GM21528 (cell line): ENCODE data around the gene B4GALT1.

Source experiments
- ATAC-seq: cut with Tn5 transposase; IDR thresholded peaks from one replicate; pipeline ENCODE4 v1.9.1; 2021; ENCODE audit warnings: mild to moderate bottlenecking, moderate library complexity; ENCODE audit not compliant: unreplicated experiment, low FRiP score

The B4GALT1 gene

DNA sequence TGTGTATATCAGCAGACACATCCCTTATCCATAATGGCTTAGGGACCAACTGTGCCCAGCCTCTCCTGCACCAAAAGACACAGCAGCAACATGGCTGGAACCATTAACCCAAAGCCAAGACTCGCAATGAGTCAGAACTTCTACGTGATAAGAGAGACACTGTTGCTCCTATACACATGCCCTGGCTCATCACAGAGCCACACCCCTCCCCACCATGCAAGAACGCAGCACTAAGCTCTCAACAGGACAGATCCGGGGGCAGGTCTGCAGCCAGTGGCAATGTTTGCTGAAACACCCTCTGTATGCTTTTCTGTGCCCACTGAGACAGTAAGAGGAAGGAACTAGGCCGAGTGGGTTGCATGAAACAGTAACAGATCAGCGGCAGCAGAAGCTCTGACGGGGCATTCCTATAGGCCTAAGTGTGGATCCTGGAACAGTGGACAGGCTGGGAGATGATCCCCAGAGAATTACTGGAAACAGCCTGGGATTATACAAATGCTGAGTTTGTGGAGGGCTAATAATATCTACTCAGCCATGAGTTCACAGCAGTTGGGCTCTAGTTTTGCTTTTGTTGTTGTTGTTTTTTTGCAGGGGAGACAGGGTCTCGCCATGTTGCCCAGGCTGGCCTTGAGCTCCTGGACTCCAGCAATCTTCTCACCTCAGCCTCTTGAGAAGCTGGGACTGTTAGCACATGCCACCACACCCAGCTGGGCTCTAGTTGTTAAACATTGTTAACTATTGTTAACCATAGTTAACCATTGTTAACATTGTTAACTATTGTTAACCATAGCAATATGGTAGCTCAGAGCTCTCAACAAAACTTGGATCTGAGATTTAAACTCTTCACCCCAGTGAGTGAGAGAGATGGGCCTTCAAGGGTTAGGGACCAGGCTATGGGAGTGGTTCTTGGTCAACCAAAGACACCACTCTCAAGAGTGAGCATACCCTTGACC, 41.0 kb downstream of the B4GALT1 start:
- ATAC-seq = peak; percentile 35

DNA sequence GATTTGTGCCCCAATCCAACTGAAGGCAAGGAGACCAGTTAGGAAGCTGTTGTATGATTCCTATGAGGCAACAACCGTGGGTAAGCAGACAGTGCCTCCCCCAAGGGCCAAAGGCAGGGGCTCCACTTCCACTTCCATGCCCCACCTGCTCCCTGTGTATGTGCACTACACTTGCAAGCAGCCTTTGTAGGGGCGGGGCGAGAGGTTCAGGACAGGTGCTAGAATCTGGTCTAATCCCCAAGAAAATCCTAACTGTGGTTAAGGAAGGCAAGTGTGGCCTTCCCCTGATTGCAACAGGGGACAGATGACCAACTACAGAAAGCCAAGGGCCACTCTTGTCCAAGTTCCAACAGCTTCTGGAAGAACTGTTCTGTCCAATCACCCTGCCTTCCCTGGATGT, 41.7 kb downstream of the B4GALT1 start:
- ATAC-seq = no peak

GRCh38 chr9:33124751-33125381, 42.3 kb downstream of the B4GALT1 start:
- peak; percentile 54 for ATAC-seq

- ATAC-seq = no peak
Observed at GRCh38 chr9:33124046-33124445, 43.1 kb downstream of the B4GALT1 start.

GRCh38 chr9:33123407-33124031, 43.6 kb downstream of the B4GALT1 start:
- no peak for ATAC-seq

DNA sequence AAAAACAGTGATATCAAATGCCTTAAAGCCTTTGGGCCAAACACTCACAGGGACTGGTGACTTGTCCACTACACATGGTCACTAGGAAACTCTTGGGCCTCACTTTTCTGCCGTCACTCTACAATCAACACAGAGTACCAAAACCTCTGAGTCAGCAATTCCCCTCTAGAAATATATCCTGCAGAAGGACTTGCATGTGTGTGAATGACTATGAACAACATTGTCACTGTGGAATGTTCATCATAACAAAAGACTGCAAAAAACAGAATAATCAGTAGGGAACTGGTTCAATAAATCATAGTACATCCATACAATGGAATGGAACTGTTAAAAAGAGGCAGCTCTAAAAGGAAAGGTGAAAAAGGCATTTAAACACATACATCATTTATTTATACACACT, 46.5 kb downstream of the B4GALT1 start:
- ATAC-seq = no peak

- ATAC-seq = no peak
Observed at GRCh38 chr9:33117796-33118195, 49.3 kb downstream of the B4GALT1 start.

GRCh38 chr9:33117306-33117705, 49.8 kb downstream of the B4GALT1 start:
- ATAC-seq = no peak

GRCh38 chr9:33116860-33117259, 50.3 kb downstream of the B4GALT1 start:
- no peak for ATAC-seq

DNA sequence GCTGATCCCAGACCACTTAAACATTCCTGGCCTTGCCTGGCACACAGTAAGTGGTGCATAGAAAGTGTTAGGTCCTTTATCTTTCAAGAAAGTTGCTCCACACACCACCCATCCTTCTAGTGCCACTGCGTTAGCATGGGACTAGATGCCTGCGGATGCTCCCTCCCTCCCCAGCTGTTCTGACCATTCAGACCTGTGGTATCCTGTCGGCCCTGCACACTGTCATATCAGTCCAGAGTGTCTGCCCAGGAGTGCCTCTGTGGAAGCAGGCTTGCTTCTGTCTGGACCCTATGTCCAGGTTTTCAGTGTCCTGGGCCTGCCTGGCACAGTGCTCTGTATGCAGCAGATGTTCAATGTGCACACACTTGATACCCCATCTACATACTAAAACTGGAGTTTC, 52.4 kb downstream of the B4GALT1 start:
- ATAC-seq = no peak

DNA sequence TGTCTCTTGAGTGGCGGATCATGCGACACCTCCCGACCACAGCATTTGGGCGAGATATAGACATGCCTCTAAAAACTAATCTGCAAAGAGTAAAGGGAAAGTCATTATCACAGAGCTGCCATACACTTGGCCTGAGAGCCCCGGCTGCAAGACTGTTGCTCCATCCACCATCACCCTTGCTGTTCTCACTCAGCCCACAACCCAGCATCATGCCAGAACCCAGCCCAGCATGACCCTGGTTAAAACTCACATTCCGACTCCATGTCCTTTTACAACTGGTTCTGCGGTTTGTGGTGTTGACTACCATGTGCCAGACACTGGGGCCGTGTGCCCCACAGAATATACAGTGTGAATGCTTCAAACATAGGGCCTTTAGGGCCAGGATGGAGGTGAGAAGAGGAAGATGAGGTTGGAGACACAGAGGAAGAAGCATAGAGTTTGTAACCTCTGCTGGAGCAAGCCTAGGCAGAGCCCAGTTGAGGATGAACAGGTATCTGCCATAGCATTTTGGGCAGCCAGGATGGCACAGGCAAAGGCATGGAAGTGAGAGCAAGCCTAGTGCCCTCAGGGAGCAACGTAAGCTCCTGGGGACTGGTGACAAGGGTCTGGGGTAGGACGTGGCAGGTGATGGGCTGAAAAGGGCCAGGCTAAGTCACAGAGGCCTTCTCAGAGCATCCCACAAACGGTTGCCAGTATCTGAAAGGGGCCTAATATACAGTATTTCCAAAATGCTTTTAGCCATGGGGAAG, 53.2 kb downstream of the B4GALT1 start:
- no peak for ATAC-seq

- no peak for ATAC-seq
Observed at GRCh38 chr9:33112094-33112493, 55.0 kb downstream of the B4GALT1 start.

DNA sequence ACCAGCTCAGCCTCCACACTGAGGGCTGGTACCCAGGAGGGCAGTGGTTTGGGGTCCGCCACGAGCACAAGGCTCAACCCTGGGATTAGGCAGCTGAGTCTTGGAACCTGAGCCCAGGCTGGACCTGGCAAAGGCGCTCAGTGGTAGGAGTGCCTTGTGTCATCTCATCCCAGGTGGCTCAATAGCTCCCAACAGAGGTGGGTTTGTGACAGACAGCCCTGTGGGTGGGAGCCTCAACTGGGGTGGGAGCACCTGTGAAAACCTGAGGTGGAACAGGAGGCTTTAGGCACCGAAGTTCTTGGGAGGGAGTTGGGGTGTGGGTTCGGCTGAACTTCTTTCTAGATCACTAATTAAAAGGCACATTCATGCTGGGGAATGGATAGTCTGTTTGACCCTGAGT, 55.5 kb downstream of the B4GALT1 start:
- no peak for ATAC-seq

DNA sequence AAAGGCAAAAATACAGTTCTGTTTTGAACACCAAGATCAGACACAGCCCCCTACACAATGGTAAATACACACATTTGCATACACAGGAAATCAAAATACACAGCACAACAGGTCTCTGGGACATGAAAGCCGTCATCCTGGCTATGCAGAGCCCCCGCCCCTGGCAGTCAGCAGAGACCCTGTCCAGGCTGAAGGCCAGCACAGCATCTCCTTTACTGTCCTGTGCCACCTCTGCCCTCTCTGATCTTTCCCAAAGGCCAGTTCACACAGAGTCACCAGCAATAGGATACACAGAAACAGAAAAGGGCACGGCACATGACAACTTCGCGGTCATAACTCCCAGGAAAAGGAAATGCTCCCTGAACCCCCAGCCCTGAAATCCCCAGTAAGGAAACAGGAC, 56.5 kb downstream of the B4GALT1 start:
- no peak for ATAC-seq

DNA sequence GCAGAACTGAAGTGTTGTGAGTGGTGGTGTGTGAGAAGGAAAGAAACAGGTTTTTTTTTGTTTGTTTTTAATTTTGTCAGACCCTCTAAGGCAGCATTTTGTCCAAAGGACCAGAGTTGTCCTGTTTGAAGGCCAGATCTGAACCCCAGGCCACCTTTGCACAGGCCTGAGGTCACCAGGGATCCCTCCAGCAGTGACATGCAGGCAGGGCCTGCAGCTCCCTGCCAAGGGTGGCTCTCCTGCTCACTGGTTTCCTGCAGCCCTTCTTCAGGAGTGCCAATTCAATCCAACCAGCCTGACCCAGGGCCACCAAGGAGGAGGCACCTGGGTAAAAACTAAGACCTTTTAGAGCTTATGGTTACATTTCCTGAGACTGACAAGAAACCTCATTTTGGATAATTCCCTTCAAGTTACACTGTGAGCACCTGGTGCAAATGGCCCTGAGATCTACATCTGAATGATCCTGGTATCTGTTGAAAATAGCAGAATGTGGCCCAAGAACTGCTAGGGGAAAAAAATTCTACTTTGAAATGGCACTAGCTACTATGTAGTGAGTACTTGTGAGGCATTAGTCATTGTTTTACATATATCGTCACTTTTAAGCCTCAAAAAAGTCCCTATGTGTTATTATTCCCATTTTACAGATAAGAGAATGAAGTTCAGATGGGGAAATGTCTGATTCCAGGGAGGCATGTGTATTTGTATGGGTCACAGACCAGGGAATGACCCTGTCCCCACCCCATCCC, 57.1 kb downstream of the B4GALT1 start:
- ATAC-seq = no peak

- ATAC-seq = no peak
Observed at GRCh38 chr9:33109097-33109496, 58.0 kb downstream of the B4GALT1 start.

- no peak for ATAC-seq
Observed at GRCh38 chr9:33108472-33108871, 58.7 kb downstream of the B4GALT1 start.

- no peak for ATAC-seq
Observed at GRCh38 chr9:33107762-33108161, 59.4 kb downstream of the B4GALT1 start.

DNA sequence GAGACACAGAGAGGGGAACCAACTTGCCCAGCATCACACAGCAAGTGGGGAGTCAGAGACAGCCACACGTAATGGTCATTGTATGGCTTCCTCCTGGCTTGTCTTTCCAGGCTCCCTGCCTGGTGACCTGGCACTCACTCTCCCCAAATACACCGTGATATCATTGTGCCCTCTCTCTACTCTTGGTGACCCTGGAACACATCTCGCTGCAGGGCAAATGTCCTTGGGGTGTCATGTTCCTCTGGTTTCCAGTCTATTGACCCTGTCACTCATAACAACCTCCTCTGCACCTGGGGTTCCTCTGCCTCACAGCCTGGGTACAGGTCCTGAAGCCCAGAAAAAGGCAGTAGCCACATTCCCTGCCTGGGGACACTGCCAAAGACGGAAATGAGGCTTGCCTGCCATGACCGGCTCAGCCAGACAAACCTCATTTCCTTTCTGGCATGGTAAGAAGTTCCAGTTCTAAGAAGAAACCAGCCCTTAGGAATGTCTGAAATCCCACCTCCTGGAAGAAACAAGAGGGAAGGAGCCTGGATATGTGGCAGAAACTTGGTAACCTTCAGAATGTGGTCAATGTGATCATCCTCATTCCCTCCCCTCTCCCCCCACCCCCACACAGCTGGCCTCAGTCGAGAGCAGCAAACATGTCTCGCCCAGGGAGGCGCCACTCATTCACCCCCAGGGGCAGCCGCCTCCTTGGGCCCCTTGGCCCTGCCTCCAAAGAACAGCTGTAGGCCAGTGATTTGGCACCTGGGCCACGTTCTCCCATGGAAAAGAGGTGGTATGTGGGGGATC, 60.1 kb downstream of the B4GALT1 start:
- ATAC-seq = no peak
